C4-2B (cell line): ENCODE results near the gene LAMC3.

ENCODE experiments used
- CTCF ChIP-seq: fragments of 450-650 bp; conservative IDR thresholded peaks from 2 replicates; pipeline ENCODE4 v1.5.1; 2017; ENCODE audit warnings: mild to moderate bottlenecking
- ZFX ChIP-seq: fragments of 450-650 bp; IDR thresholded peaks from 2 replicates; pipeline ENCODE4 v1.6.1; 2017

- TF ChIP-seq CTCF (no peak), ZFX (no peak)
Observed at GRCh38 chr9:131114084-131114535, 105.1 kb downstream of the LAMC3 start.
